Mesendoderm (in vitro differentiated cells): ENCODE results near the gene PDE6B.
"Not testable (repeated sequence)": the region's sequence is repeated elsewhere in the genome, so short reads cannot be mapped to it uniquely, and the experiment has no call there.

ENCODE experiments used
- DNase-seq: peaks from one replicate; pipeline ENCODE4 v3.0.0; 2013
- H2AK5ac ChIP-seq: 2 replicates; pipeline ENCODE4 v1.6.1; 2013; ENCODE audit warnings: low read length, inconsistent platforms
- H2BK120ac ChIP-seq: 2 replicates; pipeline ENCODE4 v1.6.1; 2013; ENCODE audit warnings: low read depth, mild to moderate bottlenecking, low read length, moderate library complexity, mixed read lengths
- H2BK15ac ChIP-seq: replicated peaks from 2 replicates; pipeline ENCODE4 v1.6.1; 2013; ENCODE audit warnings: low read depth, mild to moderate bottlenecking, moderate library complexity
- H2BK5ac ChIP-seq: 2 replicates; pipeline ENCODE4 v1.6.1; 2013; ENCODE audit warnings: low read length, inconsistent platforms
- H3K18ac ChIP-seq: 2 replicates; pipeline ENCODE4 v1.6.1; 2013; ENCODE audit warnings: mild to moderate bottlenecking, low read length, mixed read lengths
- H3K23ac ChIP-seq: one replicate; pipeline ENCODE4 v1.6.1; 2013; ENCODE audit warnings: low read length
- H3K27ac ChIP-seq: 2 replicates; pipeline ENCODE4 v1.5.1; 2013; ENCODE audit warnings: low read depth, mild to moderate bottlenecking, inconsistent platforms, low read length, moderate library complexity
- H3K27me3 ChIP-seq: 2 replicates; pipeline ENCODE4 v1.6.1; 2013; ENCODE audit warnings: low read length, control low read depth, mild to moderate bottlenecking, inconsistent platforms; ENCODE audit not compliant: insufficient read depth, poor library complexity
- H3K36me3 ChIP-seq: 2 replicates; pipeline ENCODE4 v1.6.1; 2013; ENCODE audit warnings: low read length, inconsistent platforms; ENCODE audit not compliant: control insufficient read depth, insufficient read depth
- H3K4ac ChIP-seq: one replicate; pipeline ENCODE4 v1.6.1; 2013; ENCODE audit warnings: low read depth, mild to moderate bottlenecking, low read length, moderate library complexity
- H3K4me1 ChIP-seq: 2 replicates; pipeline ENCODE4 v1.6.1; 2013; ENCODE audit warnings: low read depth, low read length, inconsistent platforms; ENCODE audit not compliant: control insufficient read depth
- H3K4me2 ChIP-seq: 2 replicates; pipeline ENCODE4 v1.6.1; 2013; ENCODE audit warnings: low read length
- H3K4me3 ChIP-seq: 2 replicates; pipeline ENCODE4 v1.5.1; 2013; ENCODE audit warnings: mild to moderate bottlenecking, low read length
- H3K56ac ChIP-seq: one replicate; pipeline ENCODE4 v1.6.1; 2013; ENCODE audit warnings: low read length
- H3K79me1 ChIP-seq: 2 replicates; pipeline ENCODE4 v1.6.1; 2013; ENCODE audit warnings: low read length, inconsistent platforms
- H3K79me2 ChIP-seq: 2 replicates; pipeline ENCODE4 v1.6.1; 2013; ENCODE audit warnings: mild to moderate bottlenecking, low read length; ENCODE audit not compliant: control insufficient read depth, insufficient read depth
- H3K9ac ChIP-seq: 2 replicates; pipeline ENCODE4 v1.6.1; 2013; ENCODE audit warnings: low read length, inconsistent platforms
- H4K5ac ChIP-seq: one replicate; pipeline ENCODE4 v1.6.1; 2013; ENCODE audit warnings: low read length
- H4K8ac ChIP-seq: one replicate; pipeline ENCODE4 v1.6.1; 2013; ENCODE audit warnings: low read depth, mild to moderate bottlenecking, control low read depth, low read length, moderate library complexity
- WGBS: extraction: QIAGEN DNeasy Blood & Tissue Kit; methylation state at CpG from one replicate; pipeline ENCODE4 v1.1.7; 2013; ENCODE audit warnings: low lambda C conversion rate, missing lambda C conversion rate; ENCODE audit not compliant: insufficient coverage; ENCODE audit errors: extremely low coverage; 5-methylcytosine and 5-hydroxymethylcytosine counted together

The PDE6B gene

GRCh38 chr4:703336-704197 is 78.2 kb downstream of the PDE6B start:
- Histone ChIP-seq H3K36me3 (no peaks in the 10 kb centered on the region), H3K79me1 (peaks cover 8% of the 10 kb centered on the region), H3K56ac (no peak overlapping the region), H3K27me3 (no peaks in the 10 kb centered on the region), H2BK120ac (no peak overlapping the region), H4K8ac (no peak overlapping the region), H2BK15ac (no peak overlapping the region), H3K4ac (no peak overlapping the region), H3K4me2 (no peak overlapping the region), H2BK5ac (no peak overlapping the region), H3K18ac (no peak overlapping the region), H3K23ac (no peak overlapping the region), H3K9ac (no peak overlapping the region), H3K27ac (no peak overlapping the region), H2AK5ac (no peak overlapping the region), H3K79me2 (peaks cover 18% of the 10 kb centered on the region), H3K4me3 (no peak overlapping the region), H3K4me1 (no peaks in the 10 kb centered on the region), H4K5ac (no peak overlapping the region)
- no CpG with 5 or more reads among the region's 10 CpGs for WGBS
- DNase-seq, result no peak

GRCh38 chr4:704198-704891 is 79.0 kb downstream of the PDE6B start:
- Histone ChIP-seq H4K8ac (no peak overlapping the region), H3K23ac (no peak overlapping the region), H4K5ac (no peak overlapping the region), H2AK5ac (no peak overlapping the region), H2BK5ac (no peak overlapping the region), H3K9ac (no peak overlapping the region), H3K56ac (no peak overlapping the region), H3K4me2 (no peak overlapping the region), H2BK120ac (no peak overlapping the region), H3K79me1 (peaks cover 14% of the 10 kb centered on the region), H3K4me3 (no peak overlapping the region), H3K4ac (no peak overlapping the region), H2BK15ac (no peak overlapping the region), H3K27ac (no peak overlapping the region), H3K79me2 (peaks cover 25% of the 10 kb centered on the region), H3K4me1 (no peaks in the 10 kb centered on the region), H3K18ac (no peak overlapping the region), H3K27me3 (no peaks in the 10 kb centered on the region), H3K36me3 (no peaks in the 10 kb centered on the region)
- WGBS, result no CpG with 5 or more reads among the region's 46 CpGs
- no peak for DNase-seq

GRCh38 chr4:704971-705277 is 79.6 kb downstream of the PDE6B start:
- peaks cover 19% of the 10 kb centered on the region for H3K79me1 ChIP-seq
- no peaks in the 10 kb centered on the region for H3K4me1 ChIP-seq
- no peak overlapping the region for H2BK120ac ChIP-seq
- H3K4me3 ChIP-seq, result no peak overlapping the region
- no peak overlapping the region for H3K23ac ChIP-seq
- peaks cover 30% of the 10 kb centered on the region for H3K79me2 ChIP-seq
- no peak overlapping the region for H2BK15ac ChIP-seq
- no peak overlapping the region for H4K8ac ChIP-seq
- no peak overlapping the region for H3K18ac ChIP-seq
- 100% methylated on average over 1 of the region's 1 CpG for WGBS
- H3K56ac ChIP-seq, result no peak overlapping the region
- H4K5ac ChIP-seq, result no peak overlapping the region
- no peak overlapping the region for H3K4me2 ChIP-seq
- H3K9ac ChIP-seq, result no peak overlapping the region
- H3K27me3 ChIP-seq, result no peaks in the 10 kb centered on the region
- H3K4ac ChIP-seq, result no peak overlapping the region
- peak overlapping the region; percentile 22 for H2AK5ac ChIP-seq
- no peak overlapping the region for H2BK5ac ChIP-seq
- DNase-seq, result no peak
- H3K27ac ChIP-seq, result no peak overlapping the region
- no peaks in the 10 kb centered on the region for H3K36me3 ChIP-seq

GRCh38 chr4:705278-706082 is 80.1 kb downstream of the PDE6B start, which contains the start of gene PCGF3:
Gene PCGF3 (plus strand): TSS chr4:705832. CDS start chr4:733681, 27,849 bp downstream.
- Histone ChIP-seq H2BK5ac (peak within 1 kb of the TSS; percentile 59), H3K4me1 (no peaks in the 10 kb centered on the region), H3K9ac (peak within 1 kb of the TSS; percentile 99), H3K36me3 (no peaks in the 10 kb centered on the region), H3K23ac (peak within 1 kb of the TSS; percentile 89), H3K79me1 (peaks cover 21% of the 10 kb centered on the region), H2AK5ac (peak within 1 kb of the TSS; percentile 65), H3K79me2 (peaks cover 35% of the 10 kb centered on the region), H2BK120ac (peak within 1 kb of the TSS; percentile 50), H3K4me3 (peak within 1 kb of the TSS; percentile 88), H3K27ac (peak within 1 kb of the TSS; percentile 49), H4K8ac (peak within 1 kb of the TSS; percentile 84), H4K5ac (no peak within 1 kb of the TSS), H3K56ac (peak within 1 kb of the TSS; percentile 96), H2BK15ac (no peak within 1 kb of the TSS), H3K4ac (peak within 1 kb of the TSS; percentile 95), H3K4me2 (peak within 1 kb of the TSS; percentile 79), H3K18ac (peak within 1 kb of the TSS; percentile 72), H3K27me3 (no peaks in the 10 kb centered on the region)
- DNase-seq, result peak; percentile 96
- WGBS, result no CpG with 5 or more reads among the region's 82 CpGs

GRCh38 chr4:706083-706633 is 80.8 kb downstream of the PDE6B start:
- peak overlapping the region; percentile 49 for H3K27ac ChIP-seq
- WGBS, result no CpG with 5 or more reads among the region's 21 CpGs
- DNase-seq, H3K27me3 ChIP-seq, H2BK120ac ChIP-seq, H2BK15ac ChIP-seq, H3K4me1 ChIP-seq, H4K5ac ChIP-seq, H3K36me3 ChIP-seq: not testable (repeated sequence)
- H3K23ac ChIP-seq, result peak overlapping the region; percentile 89
- H3K18ac ChIP-seq, result peak overlapping the region; percentile 72
- H3K79me2 ChIP-seq, result peaks cover 42% of the 10 kb centered on the region
- H3K56ac ChIP-seq, result peak overlapping the region; percentile 96
- peak overlapping the region; percentile 59 for H2BK5ac ChIP-seq
- peak overlapping the region; percentile 84 for H4K8ac ChIP-seq
- peak overlapping the region; percentile 99 for H3K9ac ChIP-seq
- peak overlapping the region; percentile 52 for H3K4me2 ChIP-seq
- H3K4me3 ChIP-seq, result peak overlapping the region; percentile 88
- H3K4ac ChIP-seq, result peak overlapping the region; percentile 95
- peak overlapping the region; percentile 65 for H2AK5ac ChIP-seq
- peaks cover 24% of the 10 kb centered on the region for H3K79me1 ChIP-seq
